ENCODE results near the gene SLC8A1. TPM values are rescaled to one million over a fixed set of nuclear protein-coding genes. Genes with fewer than 3 reads are reported as not detected.

Gene SLC8A1
- total and polyA plus RNA-seq, 8 donors, result 5.4 to 39.7 (median 6.6) TPM

DNA sequence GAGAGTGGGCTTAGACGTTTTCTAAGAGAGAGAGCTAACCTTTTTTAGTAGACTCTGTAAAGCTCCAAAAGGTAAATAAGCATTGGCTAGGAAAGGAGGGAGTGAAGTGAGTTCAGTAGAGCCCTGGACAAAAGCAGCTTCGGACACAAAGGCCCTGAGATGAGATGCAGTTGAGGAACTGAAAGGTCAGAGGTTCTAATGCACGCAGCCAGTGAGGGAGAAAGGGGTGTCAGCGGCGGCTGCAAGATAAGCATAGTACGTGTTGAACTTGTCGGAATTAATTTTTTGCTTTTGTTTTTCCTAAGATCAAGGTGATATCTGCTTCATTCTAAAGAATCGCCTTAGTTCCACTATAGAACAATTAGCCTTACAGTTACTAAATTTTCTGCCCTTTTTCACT is 11.2 kb upstream of the SLC8A1 start:
- Histone ChIP-seq H3K4me1 (no peaks in the 10 kb centered on the region), H3K27ac (no peak overlapping the region), H3K36me3 (no peaks in the 10 kb centered on the region), H3K4me3 (no peak overlapping the region), H3K9me3 (no peaks in the 10 kb centered on the region), H3K27me3 (no peaks in the 10 kb centered on the region)
- TF ChIP-seq, protein P1, sequence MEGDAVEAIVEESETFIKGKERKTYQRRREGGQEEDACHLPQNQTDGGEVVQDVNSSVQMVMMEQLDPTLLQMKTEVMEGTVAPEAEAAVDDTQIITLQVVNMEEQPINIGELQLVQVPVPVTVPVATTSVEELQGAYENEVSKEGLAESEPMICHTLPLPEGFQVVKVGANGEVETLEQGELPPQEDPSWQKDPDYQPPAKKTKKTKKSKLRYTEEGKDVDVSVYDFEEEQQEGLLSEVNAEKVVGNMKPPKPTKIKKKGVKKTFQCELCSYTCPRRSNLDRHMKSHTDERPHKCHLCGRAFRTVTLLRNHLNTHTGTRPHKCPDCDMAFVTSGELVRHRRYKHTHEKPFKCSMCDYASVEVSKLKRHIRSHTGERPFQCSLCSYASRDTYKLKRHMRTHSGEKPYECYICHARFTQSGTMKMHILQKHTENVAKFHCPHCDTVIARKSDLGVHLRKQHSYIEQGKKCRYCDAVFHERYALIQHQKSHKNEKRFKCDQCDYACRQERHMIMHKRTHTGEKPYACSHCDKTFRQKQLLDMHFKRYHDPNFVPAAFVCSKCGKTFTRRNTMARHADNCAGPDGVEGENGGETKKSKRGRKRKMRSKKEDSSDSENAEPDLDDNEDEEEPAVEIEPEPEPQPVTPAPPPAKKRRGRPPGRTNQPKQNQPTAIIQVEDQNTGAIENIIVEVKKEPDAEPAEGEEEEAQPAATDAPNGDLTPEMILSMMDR (IDR thresholded peaks at IDR 0.05), result no peak
- intact Hi-C loops (cut with DNase I), result no loop called here
- ATAC-seq (no peak), DNase-seq (no peak)

DNA sequence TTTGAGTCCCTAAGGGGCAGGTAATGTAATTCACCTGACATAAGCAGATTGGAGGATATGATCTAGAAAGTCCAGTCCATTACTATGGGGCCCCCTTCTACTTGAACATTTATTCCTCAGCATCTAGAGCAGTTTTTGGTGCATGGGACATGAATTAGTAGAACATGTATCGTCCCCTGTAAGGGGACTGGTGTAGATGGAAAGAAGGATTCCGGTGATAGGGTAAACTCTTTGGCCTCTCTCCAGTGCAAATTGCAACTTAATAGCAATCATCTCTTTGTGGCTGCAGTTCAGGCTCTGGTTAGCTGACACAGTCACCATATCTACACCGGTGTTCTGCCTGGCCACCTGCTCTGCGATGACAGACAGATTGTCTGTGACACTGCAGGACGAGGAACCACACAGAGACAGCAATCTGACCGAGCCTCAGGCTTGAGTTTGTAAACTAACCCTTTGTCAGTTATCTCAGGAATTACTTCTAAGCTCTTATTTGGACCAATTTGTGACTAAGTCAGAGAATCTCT is 6.4 kb upstream of the SLC8A1 start:
- intact Hi-C loops (cut with DNase I), result no loop called here
- TF ChIP-seq, protein P1 (IDR thresholded peaks at IDR 0.05), result no peak

DNA sequence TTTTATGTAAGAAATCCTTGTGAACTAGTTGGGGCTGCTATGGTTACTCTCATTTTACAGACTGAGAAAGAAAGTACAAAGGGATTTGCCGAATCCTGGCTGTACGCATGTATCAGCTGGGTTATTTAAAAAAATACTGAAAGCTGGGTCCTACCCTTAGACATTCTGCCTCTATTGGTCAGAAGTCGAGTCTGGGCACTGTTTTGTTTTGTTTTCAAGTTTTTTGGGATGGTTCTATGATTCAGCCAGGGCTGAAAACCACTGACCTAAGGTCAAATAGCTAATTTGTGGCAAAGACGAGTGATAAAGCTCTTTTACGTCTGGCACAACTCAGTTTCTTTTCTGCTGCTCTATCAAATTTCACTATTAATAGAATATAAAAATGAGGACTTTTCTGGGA is 5.9 kb upstream of the SLC8A1 start:
- no peak overlapping the region for H3K27ac ChIP-seq
- H3K9me3 ChIP-seq, result no peaks in the 10 kb centered on the region
- H3K4me1 ChIP-seq, result peaks cover 0 to 15% of the 10 kb centered on the region in 2 donors
- TF ChIP-seq, protein P1 (IDR thresholded peaks at IDR 0.05), result no peak
- ATAC-seq (peak; percentile 44), DNase-seq (no peak)
- H3K4me3 ChIP-seq, result no peak overlapping the region
- H3K36me3 ChIP-seq, result no peaks in the 10 kb centered on the region
- intact Hi-C loops (cut with DNase I), result no loop called here
- H3K27me3 ChIP-seq, result peaks cover 0 to 4% of the 10 kb centered on the region in 2 donors

More for the DNA sequence above, 6.4 kb upstream of the SLC8A1 start:
- no peaks in the 10 kb centered on the region for H3K27me3 ChIP-seq
- DNase-seq (no peak), ATAC-seq (no peak)
- no peak overlapping the region for H3K27ac ChIP-seq
- H3K4me3 ChIP-seq, result no peak overlapping the region
- H3K4me1 ChIP-seq, result peaks cover 0 to 12% of the 10 kb centered on the region in 2 donors
- H3K36me3 ChIP-seq, result no peaks in the 10 kb centered on the region
- H3K9me3 ChIP-seq, result no peaks in the 10 kb centered on the region

DNA sequence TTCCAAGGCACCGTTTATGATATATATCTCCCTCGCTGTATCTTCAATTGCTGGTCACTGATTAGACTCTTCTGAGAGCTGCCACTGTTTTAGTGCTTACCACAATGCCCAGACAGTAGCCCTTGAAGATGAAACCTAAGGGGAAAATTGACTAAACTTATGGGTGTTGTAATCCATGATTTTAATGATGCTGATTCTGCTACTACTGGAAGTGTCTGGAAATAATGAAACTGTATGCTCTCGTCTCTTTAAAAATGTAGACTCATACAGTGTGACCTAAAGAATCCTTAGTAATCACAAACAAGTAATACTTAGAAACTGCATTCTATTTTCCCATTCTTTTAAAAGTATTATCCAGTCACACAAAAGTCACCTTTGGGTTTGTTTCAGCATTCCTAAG is 5.5 kb upstream of the SLC8A1 start:
- DNase-seq (no peak), ATAC-seq (no peak)
- Histone ChIP-seq H3K27ac (no peak overlapping the region), H3K4me1 (peaks cover 0 to 19% of the 10 kb centered on the region in 2 donors), H3K4me3 (no peak overlapping the region), H3K27me3 (peaks cover 0 to 8% of the 10 kb centered on the region in 2 donors), H3K9me3 (no peaks in the 10 kb centered on the region), H3K36me3 (no peaks in the 10 kb centered on the region)
- intact Hi-C loops (cut with DNase I), result no loop called here
- TF ChIP-seq, protein P1 (IDR thresholded peaks at IDR 0.05), result no peak

DNA sequence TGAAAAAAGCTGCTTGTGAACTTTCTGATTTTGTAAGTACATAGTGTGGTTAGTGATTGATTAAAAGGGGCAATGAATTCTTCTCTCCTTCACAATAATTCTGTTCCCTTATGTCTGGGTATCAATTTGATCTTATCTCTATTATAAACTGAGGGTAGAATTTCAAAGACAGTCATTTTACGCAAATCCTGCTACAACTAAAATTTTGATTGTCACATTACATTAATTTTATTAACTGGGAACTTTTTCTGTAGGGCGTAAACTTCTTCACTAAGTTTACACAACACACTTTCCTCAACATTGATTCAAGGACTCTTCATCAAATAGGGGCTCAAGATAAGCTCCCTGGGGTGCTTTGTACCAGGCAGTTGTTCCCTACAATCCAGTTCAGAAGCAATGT is 5.0 kb upstream of the SLC8A1 start:
- TF ChIP-seq, protein P1 (IDR thresholded peaks at IDR 0.05), result no peak
- peaks cover 0 to 12% of the 10 kb centered on the region in 2 donors for H3K27me3 ChIP-seq
- H3K9me3 ChIP-seq, result no peaks in the 10 kb centered on the region
- DNase-seq (no peak), ATAC-seq (no peak)
- no peaks in the 10 kb centered on the region for H3K36me3 ChIP-seq
- H3K4me1 ChIP-seq, result peaks cover 0 to 22% of the 10 kb centered on the region in 2 donors
- no peak overlapping the region for H3K27ac ChIP-seq
- intact Hi-C loops (cut with DNase I), result no loop called here
- H3K4me3 ChIP-seq, result no peak overlapping the region

Measured in left lung (tissue), 10 donors.